ENCODE measurements around the gene CHERP. TPM values are rescaled to one million over a fixed set of nuclear protein-coding genes. Genes with fewer than 3 reads are reported as not detected.

Gene CHERP
- total and polyA plus RNA-seq, 2 of the 13 experiments (the other 11 are each of a cell fraction or from before 2014, with no cell fraction given), result 4.3 to 5.4 TPM

- no peak for DNase-seq (ENCODE audit: low spot score)
- intact Hi-C loops (cut with micrococcal nuclease; ENCODE audit: unreplicated experiment), result no loop called here
- in situ Hi-C loops (cut with HindIII; ENCODE audit: extremely low pct_ligation_motif_present, low pct_unique_long_range_greater_than_20kb), result no loop called here
- peaks cover 6% of the 10 kb centered on the region for H3K9me3 ChIP-seq (ENCODE audit: low read length)
- BruUV-seq (replicated peaks), result no TSS peak
- 89% methylated on average over 3 of the region's 3 CpGs for WGBS (ENCODE audit: low lambda C conversion rate)
- H3K27ac ChIP-seq (ENCODE audit: extremely low read length, insufficient read depth, low read length), result no peak overlapping the region
- peaks cover 38% of the 10 kb centered on the region for H3K4me1 ChIP-seq (ENCODE audit: insufficient read depth, low read length)
- no peak for FAIRE-seq
- no peak for ATAC-seq
- no peak overlapping the region for H3K9ac ChIP-seq (ENCODE audit: insufficient read depth, low read depth, low read length)
- no peak overlapping the region for H3K4me2 ChIP-seq (ENCODE audit: low read depth, low read length)
- TF ChIP-seq FOXM1 (CRISPR knock-in tag; IDR thresholded peaks at IDR 0.05) (no peak), MTA1 (CRISPR knock-in tag; IDR thresholded peaks at IDR 0.05; ENCODE audit: borderline replicate concordance) (no peak)
- TF ChIP-seq, protein P1, sequence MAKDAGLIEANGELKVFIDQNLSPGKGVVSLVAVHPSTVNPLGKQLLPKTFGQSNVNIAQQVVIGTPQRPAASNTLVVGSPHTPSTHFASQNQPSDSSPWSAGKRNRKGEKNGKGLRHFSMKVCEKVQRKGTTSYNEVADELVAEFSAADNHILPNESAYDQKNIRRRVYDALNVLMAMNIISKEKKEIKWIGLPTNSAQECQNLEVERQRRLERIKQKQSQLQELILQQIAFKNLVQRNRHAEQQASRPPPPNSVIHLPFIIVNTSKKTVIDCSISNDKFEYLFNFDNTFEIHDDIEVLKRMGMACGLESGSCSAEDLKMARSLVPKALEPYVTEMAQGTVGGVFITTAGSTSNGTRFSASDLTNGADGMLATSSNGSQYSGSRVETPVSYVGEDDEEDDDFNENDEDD (CRISPR knock-in tag; IDR thresholded peaks at IDR 0.05; ENCODE audit: borderline replicate concordance), result no peak
- TF ChIP-seq, protein P2, sequence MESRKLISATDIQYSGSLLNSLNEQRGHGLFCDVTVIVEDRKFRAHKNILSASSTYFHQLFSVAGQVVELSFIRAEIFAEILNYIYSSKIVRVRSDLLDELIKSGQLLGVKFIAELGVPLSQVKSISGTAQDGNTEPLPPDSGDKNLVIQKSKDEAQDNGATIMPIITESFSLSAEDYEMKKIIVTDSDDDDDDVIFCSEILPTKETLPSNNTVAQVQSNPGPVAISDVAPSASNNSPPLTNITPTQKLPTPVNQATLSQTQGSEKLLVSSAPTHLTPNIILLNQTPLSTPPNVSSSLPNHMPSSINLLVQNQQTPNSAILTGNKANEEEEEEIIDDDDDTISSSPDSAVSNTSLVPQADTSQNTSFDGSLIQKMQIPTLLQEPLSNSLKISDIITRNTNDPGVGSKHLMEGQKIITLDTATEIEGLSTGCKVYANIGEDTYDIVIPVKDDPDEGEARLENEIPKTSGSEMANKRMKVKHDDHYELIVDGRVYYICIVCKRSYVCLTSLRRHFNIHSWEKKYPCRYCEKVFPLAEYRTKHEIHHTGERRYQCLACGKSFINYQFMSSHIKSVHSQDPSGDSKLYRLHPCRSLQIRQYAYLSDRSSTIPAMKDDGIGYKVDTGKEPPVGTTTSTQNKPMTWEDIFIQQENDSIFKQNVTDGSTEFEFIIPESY (CRISPR knock-in tag; IDR thresholded peaks at IDR 0.05), result 0 out of 2 replicates have a peak, but pooled peaks have one; percentile 35
- no peaks in the 10 kb centered on the region for H3K27me3 ChIP-seq (ENCODE audit: control insufficient read depth in 1 of 2, insufficient read depth in 2 of 2, low read length in 2 of 2)
- H3K36me3 ChIP-seq (replicated peaks in 1 of 2; ENCODE audit: control insufficient read depth in 1 of 2, insufficient read depth in 2 of 2, low read length in 2 of 2), result no peaks in the 10 kb centered on the region
- no peaks in the 10 kb centered on the region for H4K20me1 ChIP-seq (ENCODE audit: insufficient read depth, low read length)
- peaks cover 2% of the 10 kb centered on the region for H3K79me2 ChIP-seq (ENCODE audit: insufficient read depth, low read length)
- H3K4me3 ChIP-seq (replicated peaks in 1 of 3; ENCODE audit: insufficient read depth in 1 of 3, low read depth in 2 of 3, low read length in 3 of 3), result no peak overlapping the region
- ChIA-PET CTCF (ENCODE audit: low intra/inter-chr PET ratio, low total read pairs) (no interaction called here), POLR2A (no interaction called here)
- no peak overlapping the region for H2AFZ ChIP-seq (ENCODE audit: low read length)
Measured at GRCh38 chr19:16476401-16476800, 65.8 kb downstream of the CHERP start.

- no peaks in the 10 kb centered on the region for H3K27me3 ChIP-seq (ENCODE audit: control insufficient read depth in 1 of 2, insufficient read depth in 2 of 2, low read length in 2 of 2)
- peaks cover 58% of the 10 kb centered on the region for H3K4me1 ChIP-seq (ENCODE audit: insufficient read depth, low read length)
- H2AFZ ChIP-seq (ENCODE audit: low read length), result no peak overlapping the region
- TF ChIP-seq CEBPB (IDR thresholded peaks at IDR 0.05; ENCODE audit: borderline replicate concordance, low read depth, low read length), result peak; percentile 80
- peak; percentile 53 for TF ChIP-seq CEBPG (CRISPR knock-in tag; IDR thresholded peaks at IDR 0.05)
- TF ChIP-seq NFRKB (IDR thresholded peaks at IDR 0.05), result no peak
- in situ Hi-C loops (cut with HindIII; ENCODE audit: extremely low pct_ligation_motif_present, low pct_unique_long_range_greater_than_20kb), result no loop called here
- H3K36me3 ChIP-seq (replicated peaks in 1 of 2; ENCODE audit: control insufficient read depth in 1 of 2, insufficient read depth in 2 of 2, low read length in 2 of 2), result no peaks in the 10 kb centered on the region
- CTCF ChIA-PET (ENCODE audit: low intra/inter-chr PET ratio, low total read pairs), result no interaction called here
- BruUV-seq (replicated peaks), result no TSS peak
- whole genome bisulfite sequencing (ENCODE audit: low lambda C conversion rate), result 94% methylated on average over 13 of the region's 13 CpGs
- ATAC-seq (no peak), DNase-seq (ENCODE audit: low spot score) (no peak), FAIRE-seq (no peak)
- H3K9ac ChIP-seq (ENCODE audit: insufficient read depth, low read depth, low read length), result no peak overlapping the region
- peaks cover 7% of the 10 kb centered on the region for H4K20me1 ChIP-seq (ENCODE audit: insufficient read depth, low read length)
- peaks cover 26% of the 10 kb centered on the region for H3K79me2 ChIP-seq (ENCODE audit: insufficient read depth, low read length)
- H3K9me3 ChIP-seq (ENCODE audit: low read length), result peaks cover 6% of the 10 kb centered on the region
- no peak overlapping the region for H3K27ac ChIP-seq (ENCODE audit: extremely low read length, insufficient read depth, low read length)
- no peak overlapping the region for H3K4me2 ChIP-seq (ENCODE audit: low read depth, low read length)
- H3K4me3 ChIP-seq (replicated peaks in 1 of 3; ENCODE audit: insufficient read depth in 1 of 3, low read depth in 2 of 3, low read length in 3 of 3), result no peak overlapping the region
- POLR2A ChIA-PET, result no interaction called here
- intact Hi-C loops (cut with micrococcal nuclease; ENCODE audit: unreplicated experiment), result no loop called here
Measured at GRCh38 chr19:16473875-16474392, 68.3 kb downstream of the CHERP start.

Measured in HepG2 (cell line).